ENCODE results near the gene KIF18A.

The KIF18A gene

GRCh38 chr11:28009388-28009787, 98.6 kb downstream of the KIF18A start:
- TF ChIP-seq GABPA (IDR thresholded peaks at IDR 0.05; ENCODE audit: low read depth): no peak
- TF ChIP-seq SPI1 (IDR thresholded peaks at IDR 0.05; ENCODE audit: borderline replicate concordance, low read depth): no peak
- TF ChIP-seq POLR2AphosphoS5 (IDR thresholded peaks at IDR 0.05; ENCODE audit: low read depth): no peak
- TF ChIP-seq, protein P1, sequence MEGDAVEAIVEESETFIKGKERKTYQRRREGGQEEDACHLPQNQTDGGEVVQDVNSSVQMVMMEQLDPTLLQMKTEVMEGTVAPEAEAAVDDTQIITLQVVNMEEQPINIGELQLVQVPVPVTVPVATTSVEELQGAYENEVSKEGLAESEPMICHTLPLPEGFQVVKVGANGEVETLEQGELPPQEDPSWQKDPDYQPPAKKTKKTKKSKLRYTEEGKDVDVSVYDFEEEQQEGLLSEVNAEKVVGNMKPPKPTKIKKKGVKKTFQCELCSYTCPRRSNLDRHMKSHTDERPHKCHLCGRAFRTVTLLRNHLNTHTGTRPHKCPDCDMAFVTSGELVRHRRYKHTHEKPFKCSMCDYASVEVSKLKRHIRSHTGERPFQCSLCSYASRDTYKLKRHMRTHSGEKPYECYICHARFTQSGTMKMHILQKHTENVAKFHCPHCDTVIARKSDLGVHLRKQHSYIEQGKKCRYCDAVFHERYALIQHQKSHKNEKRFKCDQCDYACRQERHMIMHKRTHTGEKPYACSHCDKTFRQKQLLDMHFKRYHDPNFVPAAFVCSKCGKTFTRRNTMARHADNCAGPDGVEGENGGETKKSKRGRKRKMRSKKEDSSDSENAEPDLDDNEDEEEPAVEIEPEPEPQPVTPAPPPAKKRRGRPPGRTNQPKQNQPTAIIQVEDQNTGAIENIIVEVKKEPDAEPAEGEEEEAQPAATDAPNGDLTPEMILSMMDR (IDR thresholded peaks at IDR 0.05; ENCODE audit: insufficient read depth, low read length): no peak
- TF ChIP-seq, protein P2, sequence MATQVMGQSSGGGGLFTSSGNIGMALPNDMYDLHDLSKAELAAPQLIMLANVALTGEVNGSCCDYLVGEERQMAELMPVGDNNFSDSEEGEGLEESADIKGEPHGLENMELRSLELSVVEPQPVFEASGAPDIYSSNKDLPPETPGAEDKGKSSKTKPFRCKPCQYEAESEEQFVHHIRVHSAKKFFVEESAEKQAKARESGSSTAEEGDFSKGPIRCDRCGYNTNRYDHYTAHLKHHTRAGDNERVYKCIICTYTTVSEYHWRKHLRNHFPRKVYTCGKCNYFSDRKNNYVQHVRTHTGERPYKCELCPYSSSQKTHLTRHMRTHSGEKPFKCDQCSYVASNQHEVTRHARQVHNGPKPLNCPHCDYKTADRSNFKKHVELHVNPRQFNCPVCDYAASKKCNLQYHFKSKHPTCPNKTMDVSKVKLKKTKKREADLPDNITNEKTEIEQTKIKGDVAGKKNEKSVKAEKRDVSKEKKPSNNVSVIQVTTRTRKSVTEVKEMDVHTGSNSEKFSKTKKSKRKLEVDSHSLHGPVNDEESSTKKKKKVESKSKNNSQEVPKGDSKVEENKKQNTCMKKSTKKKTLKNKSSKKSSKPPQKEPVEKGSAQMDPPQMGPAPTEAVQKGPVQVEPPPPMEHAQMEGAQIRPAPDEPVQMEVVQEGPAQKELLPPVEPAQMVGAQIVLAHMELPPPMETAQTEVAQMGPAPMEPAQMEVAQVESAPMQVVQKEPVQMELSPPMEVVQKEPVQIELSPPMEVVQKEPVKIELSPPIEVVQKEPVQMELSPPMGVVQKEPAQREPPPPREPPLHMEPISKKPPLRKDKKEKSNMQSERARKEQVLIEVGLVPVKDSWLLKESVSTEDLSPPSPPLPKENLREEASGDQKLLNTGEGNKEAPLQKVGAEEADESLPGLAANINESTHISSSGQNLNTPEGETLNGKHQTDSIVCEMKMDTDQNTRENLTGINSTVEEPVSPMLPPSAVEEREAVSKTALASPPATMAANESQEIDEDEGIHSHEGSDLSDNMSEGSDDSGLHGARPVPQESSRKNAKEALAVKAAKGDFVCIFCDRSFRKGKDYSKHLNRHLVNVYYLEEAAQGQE (IDR thresholded peaks at IDR 0.05; ENCODE audit: insufficient replicate concordance, low read depth): no peak
- no peak for DNase-seq (ENCODE audit: low read depth in 1 of 2, low spot score in 1 of 2)
- no peak overlapping the region for H3K4me3 ChIP-seq (replicated peaks; ENCODE audit: insufficient read depth, low read length)

DNA sequence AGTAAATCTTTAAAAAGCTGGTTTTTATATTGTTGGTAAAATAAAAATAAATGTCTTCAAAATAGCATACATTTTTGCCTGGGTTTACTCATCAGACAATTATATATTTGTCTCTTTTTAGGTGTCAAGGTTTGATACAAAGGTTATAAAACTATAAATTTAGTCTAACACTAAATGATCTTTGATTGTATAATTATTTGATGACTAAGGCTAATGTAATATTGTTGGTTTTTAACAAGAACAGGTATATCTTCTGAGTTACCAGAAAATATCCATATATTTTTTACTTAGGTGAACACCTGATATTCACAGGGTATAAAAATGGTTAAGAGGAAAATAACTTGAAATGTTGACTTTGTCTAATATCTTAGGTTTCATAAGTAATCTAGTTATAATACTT, 104.3 kb downstream of the KIF18A start:
- Histone ChIP-seq H3K4me3 (replicated peaks; ENCODE audit: insufficient read depth, low read length) (no peak overlapping the region), H3K27ac (replicated peaks) (no peak overlapping the region), H3K27me3 (ENCODE audit: insufficient read depth, poor library complexity, severe bottlenecking) (no peaks in the 10 kb centered on the region)
- no peak for TF ChIP-seq POLR2AphosphoS5 (IDR thresholded peaks at IDR 0.05; ENCODE audit: low read depth)
- DNase-seq (ENCODE audit: low read depth in 1 of 2, low spot score in 1 of 2): no peak

More at GRCh38 chr11:28009388-28009787, 98.6 kb downstream of the KIF18A start:
- no peaks in the 10 kb centered on the region for H3K27me3 ChIP-seq (ENCODE audit: insufficient read depth, poor library complexity, severe bottlenecking)
- H3K27ac ChIP-seq (replicated peaks): no peak overlapping the region

DNA sequence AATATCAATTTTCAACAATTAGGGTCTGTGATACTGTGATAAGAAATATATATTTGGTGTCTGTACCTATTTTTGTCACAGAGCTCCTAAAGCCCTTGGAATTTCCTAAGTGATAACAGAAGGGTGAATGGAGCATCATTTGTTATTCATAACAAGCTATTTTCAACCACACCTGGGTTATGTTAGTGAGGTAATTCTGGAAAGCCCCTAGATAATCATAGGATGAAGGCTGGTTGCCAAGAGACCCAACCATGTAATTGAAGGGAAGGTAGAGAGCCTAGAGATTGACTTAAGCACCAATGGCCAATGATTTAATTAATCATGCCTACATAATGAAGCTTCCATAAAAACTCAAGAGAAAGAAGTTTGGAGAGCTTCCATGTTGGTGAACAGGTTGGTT, 109.4 kb downstream of the KIF18A start:
- TF ChIP-seq SPI1 (IDR thresholded peaks at IDR 0.05; ENCODE audit: borderline replicate concordance, low read depth) (no peak), GABPA (IDR thresholded peaks at IDR 0.05; ENCODE audit: low read depth) (no peak), POLR2AphosphoS5 (IDR thresholded peaks at IDR 0.05; ENCODE audit: low read depth) (no peak)
- TF ChIP-seq, protein P2 (IDR thresholded peaks at IDR 0.05; ENCODE audit: insufficient replicate concordance, low read depth): no peak
- TF ChIP-seq, protein P1 (IDR thresholded peaks at IDR 0.05; ENCODE audit: insufficient read depth, low read length): no peak
- Histone ChIP-seq H3K27ac (replicated peaks) (no peak overlapping the region), H3K4me3 (replicated peaks; ENCODE audit: insufficient read depth, low read length) (no peak overlapping the region), H3K27me3 (ENCODE audit: insufficient read depth, poor library complexity, severe bottlenecking) (no peaks in the 10 kb centered on the region)
- no peak for DNase-seq (ENCODE audit: low read depth in 1 of 2, low spot score in 1 of 2)

GRCh38 chr11:27997344-27997743, 110.6 kb downstream of the KIF18A start:
- DNase-seq (ENCODE audit: low read depth in 1 of 2, low spot score in 1 of 2): peak in 1 of 2 experiments; percentile 20
- Histone ChIP-seq H3K27me3 (ENCODE audit: insufficient read depth, poor library complexity, severe bottlenecking) (no peaks in the 10 kb centered on the region), H3K27ac (replicated peaks) (no peak overlapping the region), H3K4me3 (replicated peaks; ENCODE audit: insufficient read depth, low read length) (no peak overlapping the region)
- TF ChIP-seq, protein P1 (IDR thresholded peaks at IDR 0.05; ENCODE audit: insufficient read depth, low read length): no peak
- peak; percentile 16; the same call in 1 of the 2 replicates for TF ChIP-seq SPI1 (IDR thresholded peaks at IDR 0.05; ENCODE audit: borderline replicate concordance, low read depth)
